ENCODE results near the gene APOL3.
A peak's percentile ranks its signal among the peaks of the same experiment; 100 is the strongest.
"Not testable (repeated sequence)": the region's sequence is repeated elsewhere in the genome, so short reads cannot be mapped to it uniquely, and the experiment has no call there.

Gene APOL3

GRCh38 chr22:36125994-36126531, 34.5 kb downstream of the APOL3 start:
- Mint-ChIP-seq H3K27ac (no peak overlapping the region), H3K27me3 (peaks cover 15% of the 10 kb centered on the region), H3K4me1 (peaks cover 6% of the 10 kb centered on the region), H3K36me3 (no peaks in the 10 kb centered on the region), H3K9me3 (no peaks in the 10 kb centered on the region), H3K4me3 (no peak overlapping the region)
- DNase-seq (ENCODE audit: low spot score in 2 of 2) (no peak), ATAC-seq (ENCODE audit: low read depth) (no peak)

GRCh38 chr22:36125434-36125833, 35.1 kb downstream of the APOL3 start:
- no peak overlapping the region for H3K4me3 Mint-ChIP-seq

GRCh38 chr22:36124666-36125065, 35.9 kb downstream of the APOL3 start:
- no peak overlapping the region for H3K4me3 Mint-ChIP-seq
- DNase-seq (ENCODE audit: low spot score in 2 of 2) (no peak), ATAC-seq (ENCODE audit: low read depth) (no peak)
- no peaks in the 10 kb centered on the region for H3K9me3 Mint-ChIP-seq
- H3K4me1 Mint-ChIP-seq: peaks cover 6% of the 10 kb centered on the region
- no peak overlapping the region for H3K27ac Mint-ChIP-seq
- peaks cover 11% of the 10 kb centered on the region for H3K27me3 Mint-ChIP-seq
- H3K36me3 Mint-ChIP-seq: no peaks in the 10 kb centered on the region

More at GRCh38 chr22:36125434-36125833, 35.1 kb downstream of the APOL3 start:
- Mint-ChIP-seq H3K27ac (no peak overlapping the region), H3K4me1 (peaks cover 6% of the 10 kb centered on the region), H3K27me3 (peaks cover 11% of the 10 kb centered on the region), H3K9me3 (no peaks in the 10 kb centered on the region), H3K36me3 (no peaks in the 10 kb centered on the region)
- DNase-seq (ENCODE audit: low spot score in 2 of 2): no peak
- no peak for ATAC-seq (ENCODE audit: low read depth)

- Mint-ChIP-seq H3K36me3 (no peaks in the 10 kb centered on the region), H3K4me3 (peak overlapping the region; percentile 92), H3K27ac (peak overlapping the region; percentile 87), H3K27me3 (peaks cover 7% of the 10 kb centered on the region), H3K4me1 (peaks cover 6% of the 10 kb centered on the region), H3K9me3 (no peaks in the 10 kb centered on the region)
- DNase-seq (ENCODE audit: low spot score in 2 of 2) (peak; percentile 86), ATAC-seq (ENCODE audit: low read depth) (peak; percentile 98)
These were observed 36.6 kb downstream of the APOL3 start for GRCh38 chr22:36123673-36124630.

- not testable (repeated sequence) for H3K4me3 Mint-ChIP-seq; DNase-seq (ENCODE audit: low spot score in 2 of 2); H3K4me1 Mint-ChIP-seq; H3K27me3 Mint-ChIP-seq; H3K36me3 Mint-ChIP-seq; H3K9me3 Mint-ChIP-seq; H3K27ac Mint-ChIP-seq; ATAC-seq (ENCODE audit: low read depth)
These were observed 39.8 kb downstream of the APOL3 start for GRCh38 chr22:36120621-36121351.

- Mint-ChIP-seq H3K4me3 (no peak overlapping the region), H3K27ac (no peak overlapping the region), H3K36me3 (no peaks in the 10 kb centered on the region), H3K9me3 (no peaks in the 10 kb centered on the region), H3K27me3 (peaks cover 4% of the 10 kb centered on the region), H3K4me1 (no peaks in the 10 kb centered on the region)
- ATAC-seq (ENCODE audit: low read depth): no peak
- DNase-seq (ENCODE audit: low spot score in 2 of 2): no peak
These were observed 43.5 kb downstream of the APOL3 start for GRCh38 chr22:36117053-36117554.

- peaks cover 6% of the 10 kb centered on the region for H3K27me3 Mint-ChIP-seq
- H3K4me1 Mint-ChIP-seq: no peaks in the 10 kb centered on the region
- ATAC-seq (ENCODE audit: low read depth): no peak
- H3K36me3 Mint-ChIP-seq: no peaks in the 10 kb centered on the region
- DNase-seq (ENCODE audit: low spot score in 2 of 2): no peak
- no peaks in the 10 kb centered on the region for H3K9me3 Mint-ChIP-seq
- no peak overlapping the region for H3K27ac Mint-ChIP-seq
- no peak overlapping the region for H3K4me3 Mint-ChIP-seq
These were observed 44.4 kb downstream of the APOL3 start for GRCh38 chr22:36116127-36116526.

GRCh38 chr22:36113121-36113520, 47.4 kb downstream of the APOL3 start:
- no peaks in the 10 kb centered on the region for H3K9me3 Mint-ChIP-seq
- ATAC-seq (ENCODE audit: low read depth) (no peak), DNase-seq (ENCODE audit: low spot score in 2 of 2) (no peak)
- H3K4me3 Mint-ChIP-seq: no peak overlapping the region
- H3K36me3 Mint-ChIP-seq: no peaks in the 10 kb centered on the region
- no peak overlapping the region for H3K27ac Mint-ChIP-seq
- peaks cover 9% of the 10 kb centered on the region for H3K27me3 Mint-ChIP-seq
- H3K4me1 Mint-ChIP-seq: no peaks in the 10 kb centered on the region

GRCh38 chr22:36111316-36111715, 49.2 kb downstream of the APOL3 start:
- no peak overlapping the region for H3K4me3 Mint-ChIP-seq
- no peak overlapping the region for H3K27ac Mint-ChIP-seq
- no peaks in the 10 kb centered on the region for H3K4me1 Mint-ChIP-seq

GRCh38 chr22:36110306-36110881, 50.2 kb downstream of the APOL3 start:
- Mint-ChIP-seq H3K27me3 (peaks cover 15% of the 10 kb centered on the region), H3K27ac (no peak overlapping the region), H3K4me3 (no peak overlapping the region), H3K36me3 (no peaks in the 10 kb centered on the region), H3K9me3 (no peaks in the 10 kb centered on the region), H3K4me1 (no peaks in the 10 kb centered on the region)
- DNase-seq (ENCODE audit: low spot score in 2 of 2) (no peak), ATAC-seq (ENCODE audit: low read depth) (no peak)

More at GRCh38 chr22:36111316-36111715, 49.2 kb downstream of the APOL3 start:
- Mint-ChIP-seq H3K27me3 (peaks cover 11% of the 10 kb centered on the region), H3K36me3 (no peaks in the 10 kb centered on the region), H3K9me3 (no peaks in the 10 kb centered on the region)
- DNase-seq (ENCODE audit: low spot score in 2 of 2): no peak
- ATAC-seq (ENCODE audit: low read depth): no peak

- H3K4me1 Mint-ChIP-seq: peaks cover 6% of the 10 kb centered on the region
- ATAC-seq (ENCODE audit: low read depth) (no peak), DNase-seq (ENCODE audit: low spot score in 2 of 2) (no peak)
- H3K27me3 Mint-ChIP-seq: peaks cover 14% of the 10 kb centered on the region
- H3K4me3 Mint-ChIP-seq: no peak overlapping the region
- no peak overlapping the region for H3K27ac Mint-ChIP-seq
- H3K9me3 Mint-ChIP-seq: no peaks in the 10 kb centered on the region
- no peaks in the 10 kb centered on the region for H3K36me3 Mint-ChIP-seq
These were observed 53.1 kb downstream of the APOL3 start for GRCh38 chr22:36107436-36107835.

- Mint-ChIP-seq H3K27ac (no peak overlapping the region), H3K4me3 (no peak overlapping the region), H3K27me3 (peaks cover 14% of the 10 kb centered on the region), H3K4me1 (peaks cover 6% of the 10 kb centered on the region), H3K36me3 (no peaks in the 10 kb centered on the region), H3K9me3 (no peaks in the 10 kb centered on the region)
- no peak for DNase-seq (ENCODE audit: low spot score in 2 of 2)
- no peak for ATAC-seq (ENCODE audit: low read depth)
These were observed 53.6 kb downstream of the APOL3 start for GRCh38 chr22:36106910-36107309.

GRCh38 chr22:36104988-36105387, 55.6 kb downstream of the APOL3 start:
- peaks cover 9% of the 10 kb centered on the region for H3K27me3 Mint-ChIP-seq
- H3K9me3 Mint-ChIP-seq: no peaks in the 10 kb centered on the region
- DNase-seq (ENCODE audit: low spot score in 2 of 2): no peak
- H3K27ac Mint-ChIP-seq: no peak overlapping the region
- H3K36me3 Mint-ChIP-seq: no peaks in the 10 kb centered on the region
- peaks cover 6% of the 10 kb centered on the region for H3K4me1 Mint-ChIP-seq
- no peak for ATAC-seq (ENCODE audit: low read depth)
- no peak overlapping the region for H3K4me3 Mint-ChIP-seq

- Mint-ChIP-seq H3K36me3 (no peaks in the 10 kb centered on the region), H3K27ac (no peak overlapping the region), H3K4me1 (peaks cover 6% of the 10 kb centered on the region), H3K4me3 (no peak overlapping the region), H3K9me3 (no peaks in the 10 kb centered on the region), H3K27me3 (peaks cover 7% of the 10 kb centered on the region)
- ATAC-seq (ENCODE audit: low read depth) (no peak), DNase-seq (ENCODE audit: low spot score in 2 of 2) (no peak)
These were observed 56.1 kb downstream of the APOL3 start for GRCh38 chr22:36104435-36104834.
